ENCODE measurements around the gene DNAH7. TPM values are rescaled to one million over a fixed set of nuclear protein-coding genes. Genes with fewer than 3 reads are reported as not detected.

DNAH7 gene
- total and polyA plus RNA-seq, 2 of the 13 experiments (the other 11 are each of a cell fraction or from before 2014, with no cell fraction given): 0.09 TPM; not detected in 1

DNA sequence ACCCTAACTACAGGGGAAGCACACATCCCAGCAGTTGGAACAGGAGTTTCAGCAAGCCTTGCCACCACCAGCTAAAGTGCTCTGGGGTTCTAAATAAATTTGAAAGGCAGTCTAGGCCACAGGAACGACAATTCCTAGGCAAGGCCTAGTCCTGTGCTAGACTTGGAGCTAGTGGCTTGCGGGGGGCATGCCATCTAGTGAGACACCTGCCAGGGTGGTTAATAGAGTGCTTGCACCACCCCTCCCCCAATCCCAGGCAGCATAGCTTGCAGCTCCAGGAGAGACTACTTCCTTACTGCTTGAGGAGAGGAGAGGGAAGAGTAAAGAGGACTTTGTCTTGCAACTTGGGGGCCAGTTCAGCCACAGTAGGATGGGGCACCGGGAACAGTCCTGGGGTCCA is 309.8 kb downstream of the DNAH7 start:
- Histone ChIP-seq H3K27ac (ENCODE audit: extremely low read length, insufficient read depth, low read length) (no peak overlapping the region), H3K4me1 (ENCODE audit: insufficient read depth, low read length) (no peaks in the 10 kb centered on the region), H3K9ac (ENCODE audit: insufficient read depth, low read depth, low read length) (no peak overlapping the region), H3K79me2 (ENCODE audit: insufficient read depth, low read length) (no peaks in the 10 kb centered on the region), H3K4me3 (replicated peaks in 1 of 3; ENCODE audit: insufficient read depth in 1 of 3, low read depth in 2 of 3, low read length in 3 of 3) (no peak overlapping the region), H2AFZ (ENCODE audit: low read length) (no peak overlapping the region), H4K20me1 (ENCODE audit: insufficient read depth, low read length) (no peaks in the 10 kb centered on the region), H3K4me2 (ENCODE audit: low read depth, low read length) (no peak overlapping the region), H3K9me3 (ENCODE audit: low read length) (no peaks in the 10 kb centered on the region), H3K27me3 (ENCODE audit: control insufficient read depth in 1 of 2, insufficient read depth in 2 of 2, low read length in 2 of 2) (no peaks in the 10 kb centered on the region), H3K36me3 (replicated peaks in 1 of 2; ENCODE audit: control insufficient read depth in 1 of 2, insufficient read depth in 2 of 2, low read length in 2 of 2) (no peaks in the 10 kb centered on the region)
- ChIA-PET POLR2A (no interaction called here), CTCF (ENCODE audit: low intra/inter-chr PET ratio, low total read pairs) (no interaction called here)
- DNase-seq (ENCODE audit: low spot score) (no peak), ATAC-seq (no peak), FAIRE-seq (no peak)
- TF ChIP-seq, protein P1, sequence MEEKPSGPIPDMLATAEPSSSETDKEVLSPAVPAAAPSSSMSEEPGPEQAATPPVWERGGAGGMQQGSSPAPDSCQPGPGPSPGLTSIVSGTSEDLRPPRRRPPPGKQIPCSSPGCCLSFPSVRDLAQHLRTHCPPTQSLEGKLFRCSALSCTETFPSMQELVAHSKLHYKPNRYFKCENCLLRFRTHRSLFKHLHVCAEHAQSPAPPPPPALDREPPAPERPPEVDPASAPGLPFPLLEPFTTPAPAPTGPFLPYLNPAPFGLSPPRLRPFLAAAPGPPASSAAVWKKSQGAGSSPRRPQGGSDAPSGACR (CRISPR knock-in tag; IDR thresholded peaks at IDR 0.05): no peak
- TF ChIP-seq, protein P2, sequence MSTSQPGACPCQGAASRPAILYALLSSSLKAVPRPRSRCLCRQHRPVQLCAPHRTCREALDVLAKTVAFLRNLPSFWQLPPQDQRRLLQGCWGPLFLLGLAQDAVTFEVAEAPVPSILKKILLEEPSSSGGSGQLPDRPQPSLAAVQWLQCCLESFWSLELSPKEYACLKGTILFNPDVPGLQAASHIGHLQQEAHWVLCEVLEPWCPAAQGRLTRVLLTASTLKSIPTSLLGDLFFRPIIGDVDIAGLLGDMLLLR (CRISPR knock-in tag; IDR thresholded peaks at IDR 0.05): no peak
- no peak for TF ChIP-seq ZNF678 (CRISPR knock-in tag; IDR thresholded peaks at IDR 0.05)
- no peak for TF ChIP-seq HIVEP1 (CRISPR knock-in tag; IDR thresholded peaks at IDR 0.05)
- TF ChIP-seq PHF21A (CRISPR knock-in tag; IDR thresholded peaks at IDR 0.05): no peak
- no peak for TF ChIP-seq FOXK1 (CRISPR knock-in tag; IDR thresholded peaks at IDR 0.05; ENCODE audit: borderline replicate concordance, low read depth)
- no peak for TF ChIP-seq AGO1 (IDR thresholded peaks at IDR 0.05; ENCODE audit: low read depth, low read length, poor library complexity, severe bottlenecking)
- no peak for TF ChIP-seq ZNF557 (CRISPR knock-in tag; IDR thresholded peaks at IDR 0.05)
- TF ChIP-seq RCOR2 (CRISPR knock-in tag; IDR thresholded peaks at IDR 0.05): no peak
- no peak for TF ChIP-seq ZNF501 (CRISPR knock-in tag; IDR thresholded peaks at IDR 0.05)
- no peak for TF ChIP-seq MEIS1 (CRISPR knock-in tag; IDR thresholded peaks at IDR 0.05; ENCODE audit: borderline replicate concordance)
- TF ChIP-seq, protein P3, sequence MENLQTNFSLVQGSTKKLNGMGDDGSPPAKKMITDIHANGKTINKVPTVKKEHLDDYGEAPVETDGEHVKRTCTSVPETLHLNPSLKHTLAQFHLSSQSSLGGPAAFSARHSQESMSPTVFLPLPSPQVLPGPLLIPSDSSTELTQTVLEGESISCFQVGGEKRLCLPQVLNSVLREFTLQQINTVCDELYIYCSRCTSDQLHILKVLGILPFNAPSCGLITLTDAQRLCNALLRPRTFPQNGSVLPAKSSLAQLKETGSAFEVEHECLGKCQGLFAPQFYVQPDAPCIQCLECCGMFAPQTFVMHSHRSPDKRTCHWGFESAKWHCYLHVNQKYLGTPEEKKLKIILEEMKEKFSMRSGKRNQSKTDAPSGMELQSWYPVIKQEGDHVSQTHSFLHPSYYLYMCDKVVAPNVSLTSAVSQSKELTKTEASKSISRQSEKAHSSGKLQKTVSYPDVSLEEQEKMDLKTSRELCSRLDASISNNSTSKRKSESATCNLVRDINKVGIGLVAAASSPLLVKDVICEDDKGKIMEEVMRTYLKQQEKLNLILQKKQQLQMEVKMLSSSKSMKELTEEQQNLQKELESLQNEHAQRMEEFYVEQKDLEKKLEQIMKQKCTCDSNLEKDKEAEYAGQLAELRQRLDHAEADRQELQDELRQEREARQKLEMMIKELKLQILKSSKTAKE (CRISPR knock-in tag; IDR thresholded peaks at IDR 0.05; ENCODE audit: borderline replicate concordance): no peak
- intact Hi-C loops (cut with micrococcal nuclease; ENCODE audit: unreplicated experiment) (no loop called here), in situ Hi-C loops (cut with HindIII; ENCODE audit: extremely low pct_ligation_motif_present, low pct_unique_long_range_greater_than_20kb) (no loop called here)
- 0% methylated on average over 1 of the region's 3 CpGs for whole genome bisulfite sequencing (ENCODE audit: low lambda C conversion rate)
- no TSS peak for BruUV-seq (replicated peaks)

Data from HepG2 (cell line).